Mucosa of rectum (tissue), 2 donors: ENCODE results near the gene CLASP1.
"Not testable (repeated sequence)": the region's sequence is repeated elsewhere in the genome, so short reads cannot be mapped to it uniquely, and the experiment has no call there.

Experiments
- H3K27ac ChIP-seq, 2 donors: one replicate each; pipeline ENCODE4 v1.7.0; 2013; ENCODE audit warnings: inconsistent platforms in 2 of 2, low read depth in 2 of 2, low read length in 2 of 2
- H3K27me3 ChIP-seq, 2 donors: one replicate each; pipeline ENCODE4 v1.7.0; 2013; ENCODE audit warnings: low read length in 2 of 2; ENCODE audit not compliant: control insufficient read depth in 2 of 2, insufficient read depth in 2 of 2
- H3K36me3 ChIP-seq, 2 donors: one replicate each; pipeline ENCODE4 v1.7.0; 2013; ENCODE audit warnings: low read length in 2 of 2; ENCODE audit not compliant: control insufficient read depth in 2 of 2, insufficient read depth in 2 of 2
- H3K4me1 ChIP-seq, 2 donors: one replicate each; pipeline ENCODE4 v1.7.0; 2013; ENCODE audit warnings: low read length in 2 of 2, mild to moderate bottlenecking in 1 of 2; ENCODE audit not compliant: control insufficient read depth in 2 of 2, insufficient read depth in 2 of 2
- H3K4me3 ChIP-seq, 2 donors: one replicate each; pipeline ENCODE4 v1.7.0; 2013; ENCODE audit warnings: low read length in 2 of 2
- H3K9ac ChIP-seq, 2 donors: one replicate each; pipeline ENCODE4 v1.7.0; 2013; ENCODE audit warnings: low read length in 2 of 2, low read depth in 1 of 2, mild to moderate bottlenecking in 1 of 2
- H3K9me3 ChIP-seq, 2 donors: one replicate each; pipeline ENCODE4 v1.7.0; 2013; ENCODE audit warnings: low read length in 2 of 2; ENCODE audit not compliant: control insufficient read depth in 2 of 2
- donor health status: healthy.
- donor health status: Normal muscosa, but diverticular disease.

Gene CLASP1

GRCh38 chr2:121626777-121627524 lies 22.3 kb downstream of the CLASP1 start:
- H3K36me3 ChIP-seq = no peaks in the 10 kb centered on the region
- no peaks in the 10 kb centered on the region for H3K9me3 ChIP-seq
- H3K27me3 ChIP-seq = no peaks in the 10 kb centered on the region
- H3K4me3 ChIP-seq = no peak overlapping the region
- H3K4me1 ChIP-seq = no peaks in the 10 kb centered on the region
- H3K9ac ChIP-seq = no peak overlapping the region
- H3K27ac ChIP-seq = no peak overlapping the region

DNA sequence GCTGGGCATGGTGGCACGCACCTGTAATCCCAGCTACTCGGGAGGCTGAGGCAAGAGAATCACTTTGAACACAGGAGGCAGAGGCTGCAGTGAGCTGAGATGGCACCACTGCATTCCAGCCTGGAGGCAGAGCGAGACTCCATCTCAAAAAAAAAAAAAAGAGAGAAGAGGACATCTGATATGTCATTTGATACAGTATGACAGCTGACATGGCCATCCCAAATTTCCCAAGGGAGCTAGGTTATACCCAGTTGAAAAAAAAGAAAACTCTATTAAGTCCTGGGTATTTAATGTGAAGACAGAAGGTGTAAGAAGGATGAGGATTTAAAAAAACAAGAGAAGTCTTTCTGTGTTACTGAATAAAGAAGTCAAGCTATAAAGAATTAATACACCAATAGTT lies 23.3 kb downstream of the CLASP1 start:
- Histone ChIP-seq H3K9me3 (no peaks in the 10 kb centered on the region), H3K9ac (no peak overlapping the region), H3K4me1 (no peaks in the 10 kb centered on the region), H3K36me3 (no peaks in the 10 kb centered on the region), H3K27me3 (no peaks in the 10 kb centered on the region), H3K27ac (no peak overlapping the region), H3K4me3 (no peak overlapping the region)

DNA sequence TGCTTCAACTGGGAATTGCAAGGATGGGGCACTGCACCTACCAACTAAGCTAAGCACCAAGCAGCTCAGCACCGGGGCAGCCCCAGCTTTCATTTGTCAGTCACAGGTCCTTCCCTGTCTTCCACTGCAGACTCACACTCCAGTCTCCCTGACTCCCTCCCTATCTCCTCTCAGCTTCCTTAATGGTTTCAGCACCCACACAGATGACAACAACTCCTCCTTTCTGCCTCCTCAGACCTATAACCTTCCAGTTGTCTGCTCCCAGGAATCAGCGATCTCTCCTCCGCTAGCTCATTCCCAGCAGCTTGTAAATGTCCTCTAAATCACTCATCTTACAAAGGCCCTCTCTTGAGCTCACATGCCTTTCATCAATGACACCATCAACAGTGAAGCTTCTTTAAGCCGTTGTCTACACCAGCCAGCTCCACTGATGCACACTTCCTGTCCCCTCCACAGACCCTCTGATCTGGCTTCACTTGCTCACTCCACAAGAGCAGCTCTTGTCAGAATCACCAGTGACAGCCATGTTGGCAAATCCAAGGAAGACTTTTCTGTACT lies 32.1 kb downstream of the CLASP1 start:
- Histone ChIP-seq H3K27ac (no peak overlapping the region), H3K4me3 (no peak overlapping the region)

GRCh38 chr2:121613774-121614173 lies 35.5 kb downstream of the CLASP1 start:
- Histone ChIP-seq H3K9ac (no peak overlapping the region), H3K27me3 (no peaks in the 10 kb centered on the region), H3K27ac (no peak overlapping the region), H3K9me3 (no peaks in the 10 kb centered on the region), H3K4me3 (no peak overlapping the region), H3K36me3 (no peaks in the 10 kb centered on the region), H3K4me1 (no peaks in the 10 kb centered on the region)

More for the DNA sequence above, 32.1 kb downstream of the CLASP1 start:
- Histone ChIP-seq H3K36me3 (no peaks in the 10 kb centered on the region), H3K27me3 (no peaks in the 10 kb centered on the region), H3K9ac (no peak overlapping the region), H3K4me1 (no peaks in the 10 kb centered on the region), H3K9me3 (no peaks in the 10 kb centered on the region)

- Histone ChIP-seq H3K4me3 (no peak overlapping the region), H3K27ac (no peak overlapping the region), H3K9ac (no peak overlapping the region), H3K9me3 (no peaks in the 10 kb centered on the region), H3K27me3 (no peaks in the 10 kb centered on the region), H3K36me3 (no peaks in the 10 kb centered on the region), H3K4me1 (no peaks in the 10 kb centered on the region)
Observed at GRCh38 chr2:121613152-121613551, 36.1 kb downstream of the CLASP1 start.

DNA sequence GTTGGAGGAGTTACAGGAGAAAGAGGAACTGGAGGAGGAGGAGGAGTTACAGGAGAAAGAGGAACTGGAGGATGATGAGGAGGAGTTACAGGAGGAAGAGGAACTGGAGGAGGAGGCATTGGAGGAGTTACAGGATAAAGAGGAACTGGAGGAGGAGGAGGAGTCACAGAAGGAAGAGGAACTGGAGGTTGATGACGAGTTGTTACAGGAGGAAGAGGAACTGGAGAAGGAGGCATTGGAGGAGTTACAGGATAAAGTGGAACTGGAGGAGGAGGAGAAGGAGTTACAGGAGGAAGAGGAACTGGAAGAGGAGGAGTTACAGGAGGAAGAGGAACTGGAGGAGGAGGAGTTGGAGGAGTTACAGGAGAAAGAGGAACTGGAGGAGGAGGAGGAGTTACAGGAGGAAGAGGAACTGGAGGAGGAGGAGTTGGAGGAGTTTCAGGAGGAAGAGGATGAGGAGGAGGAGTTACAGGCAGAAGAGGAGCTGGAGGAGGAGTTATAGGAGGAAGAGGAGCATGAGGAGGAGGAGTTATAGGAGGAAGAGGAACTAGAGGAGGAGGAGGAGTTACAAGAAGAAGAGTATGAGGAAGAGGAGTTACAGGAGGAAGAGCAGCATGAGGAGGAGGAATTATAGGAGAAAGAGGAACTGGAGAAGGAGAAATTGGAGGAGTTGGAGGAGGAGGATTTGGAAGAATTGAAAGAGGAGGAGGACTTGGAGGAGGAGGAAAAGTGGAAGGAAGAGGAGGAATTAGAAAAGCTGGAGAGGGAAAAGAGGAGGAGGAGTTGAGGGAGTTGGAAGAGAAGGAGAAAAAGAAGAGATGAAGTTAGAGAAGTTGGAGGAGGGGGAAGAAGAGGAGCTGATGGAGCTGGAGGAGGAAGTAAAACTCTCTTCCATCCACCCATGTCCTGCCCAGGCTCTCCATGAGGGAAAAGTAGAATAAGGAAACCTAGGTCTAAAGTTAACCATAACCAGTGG lies 37.2 kb downstream of the CLASP1 start:
- no peak overlapping the region for H3K9ac ChIP-seq
- no peaks in the 10 kb centered on the region for H3K27me3 ChIP-seq
- H3K27ac ChIP-seq = no peak overlapping the region
- no peaks in the 10 kb centered on the region for H3K9me3 ChIP-seq
- H3K4me1 ChIP-seq = no peaks in the 10 kb centered on the region
- no peaks in the 10 kb centered on the region for H3K36me3 ChIP-seq
- no peak overlapping the region for H3K4me3 ChIP-seq

GRCh38 chr2:121611048-121611649 lies 38.1 kb downstream of the CLASP1 start:
- not testable (repeated sequence) for H3K27ac ChIP-seq, H3K27me3 ChIP-seq, H3K4me3 ChIP-seq, H3K9me3 ChIP-seq, H3K9ac ChIP-seq, H3K36me3 ChIP-seq, H3K4me1 ChIP-seq

DNA sequence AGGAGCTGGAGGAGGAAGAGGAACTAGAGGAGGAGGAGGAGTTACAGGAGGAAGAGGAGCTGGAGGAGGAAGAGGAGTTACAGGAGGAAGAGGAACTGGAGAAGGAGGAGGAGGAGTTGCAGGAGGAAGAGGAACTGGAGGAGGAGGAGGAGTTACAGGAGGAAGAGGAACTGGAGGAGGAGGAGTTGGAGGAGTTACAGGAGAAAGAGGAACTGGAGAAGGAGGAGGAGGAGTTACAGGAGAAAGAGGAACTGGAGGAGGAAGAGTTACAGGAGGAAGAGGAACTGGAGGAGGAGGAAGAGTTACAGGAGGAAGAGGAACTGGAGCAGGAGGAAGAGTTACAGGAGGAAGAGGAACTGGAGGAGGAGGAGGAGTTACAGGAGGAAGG lies 38.8 kb downstream of the CLASP1 start:
- H3K4me1 ChIP-seq, H3K9me3 ChIP-seq, H3K27ac ChIP-seq, H3K4me3 ChIP-seq, H3K9ac ChIP-seq, H3K27me3 ChIP-seq, H3K36me3 ChIP-seq: not testable (repeated sequence)

DNA sequence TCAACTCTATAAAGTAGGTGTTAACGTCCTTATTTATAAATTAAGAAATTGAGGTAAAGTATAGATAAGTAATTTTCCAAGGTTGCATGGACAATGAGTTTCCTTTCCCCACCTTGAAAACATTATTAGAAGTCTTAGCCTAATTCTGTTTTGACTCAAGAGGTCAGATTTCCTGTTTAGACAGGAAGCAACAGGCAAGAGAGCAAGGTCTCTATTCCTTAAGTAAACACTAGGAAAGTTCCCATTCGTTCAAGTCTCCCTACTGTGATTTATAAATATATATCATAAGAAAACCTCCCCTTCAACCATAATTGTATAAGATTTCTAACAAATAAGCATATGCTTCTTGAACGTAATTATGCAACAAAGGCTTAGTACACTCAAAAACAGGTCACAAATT lies 40.3 kb downstream of the CLASP1 start:
- H3K4me3 ChIP-seq = no peak overlapping the region
- H3K9ac ChIP-seq = no peak overlapping the region
- peaks cover 5 to 6% of the 10 kb centered on the region in 2 donors for H3K36me3 ChIP-seq
- H3K27ac ChIP-seq = no peak overlapping the region
- H3K27me3 ChIP-seq = no peaks in the 10 kb centered on the region
- no peaks in the 10 kb centered on the region for H3K9me3 ChIP-seq
- no peaks in the 10 kb centered on the region for H3K4me1 ChIP-seq

DNA sequence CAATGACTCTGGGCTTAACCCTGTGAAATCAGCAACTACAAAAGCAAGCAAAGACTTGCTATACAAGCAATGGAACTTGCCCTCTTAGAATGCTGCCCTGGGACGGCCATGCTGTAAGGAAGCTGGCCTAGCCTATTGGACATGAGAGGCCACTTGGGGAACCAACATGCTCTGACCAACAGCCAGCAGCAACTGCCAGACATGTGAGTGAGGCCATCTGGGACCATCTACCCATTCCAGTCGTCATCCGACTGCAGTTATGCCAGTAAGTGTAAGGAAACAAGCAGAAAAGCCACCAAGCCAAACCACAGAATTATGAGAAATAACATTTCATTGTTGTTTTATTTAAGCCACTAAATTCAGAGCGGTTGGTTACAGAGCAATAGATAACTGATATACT lies 40.9 kb downstream of the CLASP1 start:
- Histone ChIP-seq H3K9me3 (no peaks in the 10 kb centered on the region), H3K4me1 (no peaks in the 10 kb centered on the region), H3K27ac (no peak overlapping the region), H3K9ac (no peak overlapping the region), H3K27me3 (no peaks in the 10 kb centered on the region), H3K36me3 (peaks cover 5 to 6% of the 10 kb centered on the region in 2 donors), H3K4me3 (no peak overlapping the region)
